ENCODE measurements around the gene STAC.

Gene STAC

DNA sequence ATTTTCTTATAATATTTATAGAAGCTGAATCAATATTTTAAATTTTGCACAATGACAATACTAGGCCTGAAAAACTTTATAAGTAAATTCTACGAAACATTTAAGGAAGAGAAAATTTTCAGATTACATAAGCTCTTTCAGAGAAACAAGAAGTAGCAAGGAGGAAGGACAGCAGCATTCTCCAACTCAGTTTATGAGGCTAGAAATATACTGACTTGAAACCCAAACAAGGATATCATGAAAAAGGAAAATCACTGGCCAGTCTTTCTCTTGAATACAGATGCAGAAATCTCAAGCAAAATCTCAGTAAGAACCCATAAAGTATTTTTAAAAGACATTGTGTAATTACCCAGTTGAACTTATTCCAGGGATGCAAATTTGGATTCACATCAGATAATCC, 121.3 kb downstream of the STAC start:
- ATAC-seq (ENCODE audit: low read depth) = no peak
- H3K27ac ChIP-seq (ENCODE audit: poor library complexity, severe bottlenecking) = no peak overlapping the region
- no peak for DNase-seq (ENCODE audit: low spot score)

DNA sequence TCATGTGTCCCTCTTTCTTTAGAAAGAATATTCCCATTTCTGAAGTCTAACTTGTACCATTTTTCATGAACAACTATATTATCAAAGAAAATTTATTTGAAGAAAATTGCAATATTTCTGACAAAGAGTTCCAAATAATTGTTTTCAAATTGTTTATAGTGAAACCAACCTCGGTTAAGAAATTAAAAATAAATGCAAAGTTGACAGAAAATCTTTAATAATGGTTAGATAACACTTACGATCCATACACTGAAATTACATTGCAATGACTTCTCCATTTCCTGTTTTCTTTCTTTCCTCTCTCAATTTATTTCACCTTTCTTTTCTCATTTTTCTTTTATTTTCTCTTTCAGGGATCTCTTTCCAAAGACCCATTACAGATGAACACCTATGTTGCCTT, 125.1 kb downstream of the STAC start:
- Histone ChIP-seq H3K4me3 (ENCODE audit: severe bottlenecking) (no peak overlapping the region), H3K36me3 (ENCODE audit: low read depth) (no peaks in the 10 kb centered on the region), H3K27ac (ENCODE audit: poor library complexity, severe bottlenecking) (no peak overlapping the region), H3K4me1 (ENCODE audit: insufficient read depth, poor library complexity, severe bottlenecking) (no peaks in the 10 kb centered on the region), H3K27me3 (ENCODE audit: insufficient read depth, poor library complexity, severe bottlenecking) (no peaks in the 10 kb centered on the region), H3K9me3 (ENCODE audit: severe bottlenecking) (no peaks in the 10 kb centered on the region)
- TF ChIP-seq, protein P1, sequence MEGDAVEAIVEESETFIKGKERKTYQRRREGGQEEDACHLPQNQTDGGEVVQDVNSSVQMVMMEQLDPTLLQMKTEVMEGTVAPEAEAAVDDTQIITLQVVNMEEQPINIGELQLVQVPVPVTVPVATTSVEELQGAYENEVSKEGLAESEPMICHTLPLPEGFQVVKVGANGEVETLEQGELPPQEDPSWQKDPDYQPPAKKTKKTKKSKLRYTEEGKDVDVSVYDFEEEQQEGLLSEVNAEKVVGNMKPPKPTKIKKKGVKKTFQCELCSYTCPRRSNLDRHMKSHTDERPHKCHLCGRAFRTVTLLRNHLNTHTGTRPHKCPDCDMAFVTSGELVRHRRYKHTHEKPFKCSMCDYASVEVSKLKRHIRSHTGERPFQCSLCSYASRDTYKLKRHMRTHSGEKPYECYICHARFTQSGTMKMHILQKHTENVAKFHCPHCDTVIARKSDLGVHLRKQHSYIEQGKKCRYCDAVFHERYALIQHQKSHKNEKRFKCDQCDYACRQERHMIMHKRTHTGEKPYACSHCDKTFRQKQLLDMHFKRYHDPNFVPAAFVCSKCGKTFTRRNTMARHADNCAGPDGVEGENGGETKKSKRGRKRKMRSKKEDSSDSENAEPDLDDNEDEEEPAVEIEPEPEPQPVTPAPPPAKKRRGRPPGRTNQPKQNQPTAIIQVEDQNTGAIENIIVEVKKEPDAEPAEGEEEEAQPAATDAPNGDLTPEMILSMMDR (IDR thresholded peaks at IDR 0.05; ENCODE audit: poor library complexity, severe bottlenecking) = no peak
- DNase-seq (ENCODE audit: low spot score) = no peak
- no peak for ATAC-seq (ENCODE audit: low read depth)

More for the DNA sequence above, 121.3 kb downstream of the STAC start:
- H3K36me3 ChIP-seq (ENCODE audit: low read depth) = no peaks in the 10 kb centered on the region
- no peak overlapping the region for H3K4me3 ChIP-seq (ENCODE audit: severe bottlenecking)
- H3K27me3 ChIP-seq (ENCODE audit: insufficient read depth, poor library complexity, severe bottlenecking) = no peaks in the 10 kb centered on the region
- H3K9me3 ChIP-seq (ENCODE audit: severe bottlenecking) = no peaks in the 10 kb centered on the region
- TF ChIP-seq, protein P1 (IDR thresholded peaks at IDR 0.05; ENCODE audit: poor library complexity, severe bottlenecking) = no peak
- peaks cover 11% of the 10 kb centered on the region for H3K4me1 ChIP-seq (ENCODE audit: insufficient read depth, poor library complexity, severe bottlenecking)

DNA sequence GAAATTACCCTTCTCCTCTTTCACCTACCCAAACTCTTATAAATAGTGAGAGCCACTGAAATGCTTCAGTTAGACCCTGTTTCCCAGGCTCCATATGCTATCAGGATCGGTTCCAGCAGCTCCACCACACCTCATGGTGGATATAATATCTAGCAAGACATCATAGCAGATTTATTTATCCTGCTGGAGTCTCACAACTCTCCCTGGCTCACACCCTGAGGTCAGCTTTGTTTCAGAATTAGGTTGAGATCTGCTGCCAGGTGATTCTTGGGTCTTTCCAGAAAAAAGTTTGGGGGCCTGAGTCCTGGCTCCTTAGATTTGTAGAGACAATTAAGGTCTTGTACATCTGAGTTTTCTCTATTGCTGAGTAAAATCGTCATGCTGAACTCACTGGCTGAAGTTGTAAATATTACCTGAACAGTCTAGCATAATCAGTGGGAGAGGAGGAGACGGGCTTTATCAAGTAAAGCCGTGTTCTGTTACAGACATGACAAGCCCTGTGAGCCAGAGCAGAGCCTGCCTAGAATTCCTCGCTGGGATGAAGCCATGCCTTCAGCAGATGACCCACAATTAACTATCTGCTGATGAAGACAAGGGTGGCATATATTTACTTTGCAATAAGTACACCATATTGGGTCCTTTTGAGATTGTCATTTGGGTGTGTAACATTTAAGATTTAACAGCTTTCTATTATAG, 131.6 kb downstream of the STAC start:
- TF ChIP-seq, protein P1 (IDR thresholded peaks at IDR 0.05; ENCODE audit: poor library complexity, severe bottlenecking) = no peak
- Histone ChIP-seq H3K4me1 (ENCODE audit: insufficient read depth, poor library complexity, severe bottlenecking) (no peaks in the 10 kb centered on the region), H3K27ac (ENCODE audit: poor library complexity, severe bottlenecking) (no peak overlapping the region), H3K9me3 (ENCODE audit: severe bottlenecking) (no peaks in the 10 kb centered on the region), H3K36me3 (ENCODE audit: low read depth) (no peaks in the 10 kb centered on the region), H3K4me3 (ENCODE audit: severe bottlenecking) (no peak overlapping the region), H3K27me3 (ENCODE audit: insufficient read depth, poor library complexity, severe bottlenecking) (no peaks in the 10 kb centered on the region)
- ATAC-seq (ENCODE audit: low read depth) (no peak), DNase-seq (ENCODE audit: low spot score) (no peak)

DNA sequence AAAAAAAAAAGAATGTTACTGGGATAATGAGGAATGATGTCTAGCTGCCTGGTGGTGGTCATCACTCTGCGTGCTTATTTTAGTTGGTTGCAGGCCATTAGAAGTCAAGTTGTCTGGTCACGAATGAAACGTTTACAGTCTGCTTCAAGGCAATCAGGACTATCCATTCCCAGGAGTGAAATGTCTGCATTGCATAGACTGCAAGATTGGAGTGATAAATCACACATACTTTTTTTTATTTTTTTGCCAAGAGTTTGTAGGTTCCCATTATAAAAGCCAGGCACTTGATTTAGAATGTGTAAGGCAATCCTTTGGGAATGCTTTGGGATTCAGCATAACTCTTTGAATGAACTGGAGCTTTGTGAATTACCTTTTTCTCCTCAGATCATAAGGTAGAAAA, 132.3 kb downstream of the STAC start:
- H3K4me1 ChIP-seq (ENCODE audit: insufficient read depth, poor library complexity, severe bottlenecking) = no peaks in the 10 kb centered on the region
- H3K9me3 ChIP-seq (ENCODE audit: severe bottlenecking) = no peaks in the 10 kb centered on the region
- H3K27ac ChIP-seq (ENCODE audit: poor library complexity, severe bottlenecking) = no peak overlapping the region
- H3K36me3 ChIP-seq (ENCODE audit: low read depth) = no peaks in the 10 kb centered on the region
- H3K27me3 ChIP-seq (ENCODE audit: insufficient read depth, poor library complexity, severe bottlenecking) = no peaks in the 10 kb centered on the region
- ATAC-seq (ENCODE audit: low read depth) = no peak
- no peak overlapping the region for H3K4me3 ChIP-seq (ENCODE audit: severe bottlenecking)
- DNase-seq (ENCODE audit: low spot score) = no peak
- TF ChIP-seq, protein P1 (IDR thresholded peaks at IDR 0.05; ENCODE audit: poor library complexity, severe bottlenecking) = no peak

DNA sequence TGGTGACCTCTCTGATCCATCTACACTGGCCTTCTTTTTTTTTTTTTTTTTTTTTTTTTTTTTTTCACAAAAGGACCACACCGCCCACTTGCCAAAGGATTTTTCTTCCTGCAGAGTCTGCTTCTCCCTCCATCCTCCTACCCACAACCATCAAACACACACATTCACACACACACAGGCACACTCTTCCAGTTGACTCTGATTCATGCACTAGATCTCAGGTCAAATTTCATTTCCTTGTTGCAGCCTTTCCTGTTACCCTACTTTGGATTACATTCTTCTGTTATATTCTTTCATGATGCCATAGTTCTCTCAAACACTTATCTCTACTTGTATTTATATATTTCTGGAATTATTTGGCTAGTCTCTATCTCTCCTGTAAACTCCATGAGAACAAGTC, 133.9 kb downstream of the STAC start:
- no peak for ATAC-seq (ENCODE audit: low read depth)

More for the DNA sequence above, 133.9 kb downstream of the STAC start:
- Histone ChIP-seq H3K9me3 (ENCODE audit: severe bottlenecking) (no peaks in the 10 kb centered on the region), H3K27ac (ENCODE audit: poor library complexity, severe bottlenecking) (no peak overlapping the region), H3K4me1 (ENCODE audit: insufficient read depth, poor library complexity, severe bottlenecking) (no peaks in the 10 kb centered on the region), H3K36me3 (ENCODE audit: low read depth) (no peaks in the 10 kb centered on the region), H3K27me3 (ENCODE audit: insufficient read depth, poor library complexity, severe bottlenecking) (no peaks in the 10 kb centered on the region), H3K4me3 (ENCODE audit: severe bottlenecking) (no peak overlapping the region)
- no peak for DNase-seq (ENCODE audit: low spot score)
- TF ChIP-seq, protein P1 (IDR thresholded peaks at IDR 0.05; ENCODE audit: poor library complexity, severe bottlenecking) = no peak
